OCI-LY3 (cell line): ENCODE data around the gene DAGLA.

Experiments used
- EZH2phosphoT487 ChIP-seq: fragments of 200-600 bp; shearing (Covaris generic); IDR thresholded peaks from 2 replicates; pipeline ENCODE4 v1.6.1; 2018; ENCODE audit warnings: antibody characterized with exemption, mixed run types, low read depth
- TF ChIP-seq, protein P1 (sequence below): fragments of 200-600, 300-600 bp; sonication (generic); IDR thresholded peaks from 2 replicates; pipeline ENCODE4 v1.5.1; 2014; ENCODE audit warnings: antibody characterized with exemption, low read length, low read depth

DNA sequence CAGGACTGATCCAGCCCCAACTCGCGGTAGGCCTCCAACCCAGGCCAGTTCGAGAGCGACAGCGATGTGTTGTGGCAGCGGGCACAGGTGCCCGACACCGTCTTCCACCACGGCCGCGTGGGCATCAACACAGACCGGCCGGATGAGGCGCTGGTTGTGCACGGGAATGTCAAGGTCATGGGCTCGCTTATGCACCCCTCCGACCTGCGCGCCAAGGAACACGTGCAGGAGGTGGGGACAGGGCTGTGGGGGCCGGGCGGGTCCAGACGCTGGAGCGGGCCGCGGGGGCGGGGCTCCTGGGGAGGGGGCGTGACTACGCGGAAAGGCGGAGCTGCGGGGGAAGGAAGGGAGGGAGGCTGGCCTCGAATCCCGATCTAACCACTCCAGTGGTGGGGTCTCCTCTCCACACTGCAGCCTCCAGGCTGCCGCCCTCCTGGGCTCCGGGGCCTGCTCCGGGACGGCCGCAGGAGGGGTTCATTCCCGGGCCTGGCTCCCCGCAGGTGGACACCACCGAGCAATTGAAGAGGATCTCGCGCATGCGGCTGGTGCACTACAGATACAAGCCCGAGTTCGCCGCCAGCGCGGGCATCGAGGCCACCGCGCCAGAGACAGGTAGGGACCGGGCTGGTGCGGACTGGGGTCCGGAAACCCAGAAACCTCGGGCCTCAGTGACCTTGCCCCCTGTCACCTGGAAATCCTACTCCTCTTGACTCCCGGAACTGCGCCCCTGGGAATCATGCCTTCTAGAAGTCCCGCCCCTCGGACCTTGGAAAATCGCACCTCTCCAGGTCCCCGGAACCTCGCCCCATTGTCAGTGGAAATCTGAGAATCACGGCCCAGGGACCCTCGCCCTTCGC, 97.3 kb downstream of the DAGLA start:
- TF ChIP-seq, protein P1, sequence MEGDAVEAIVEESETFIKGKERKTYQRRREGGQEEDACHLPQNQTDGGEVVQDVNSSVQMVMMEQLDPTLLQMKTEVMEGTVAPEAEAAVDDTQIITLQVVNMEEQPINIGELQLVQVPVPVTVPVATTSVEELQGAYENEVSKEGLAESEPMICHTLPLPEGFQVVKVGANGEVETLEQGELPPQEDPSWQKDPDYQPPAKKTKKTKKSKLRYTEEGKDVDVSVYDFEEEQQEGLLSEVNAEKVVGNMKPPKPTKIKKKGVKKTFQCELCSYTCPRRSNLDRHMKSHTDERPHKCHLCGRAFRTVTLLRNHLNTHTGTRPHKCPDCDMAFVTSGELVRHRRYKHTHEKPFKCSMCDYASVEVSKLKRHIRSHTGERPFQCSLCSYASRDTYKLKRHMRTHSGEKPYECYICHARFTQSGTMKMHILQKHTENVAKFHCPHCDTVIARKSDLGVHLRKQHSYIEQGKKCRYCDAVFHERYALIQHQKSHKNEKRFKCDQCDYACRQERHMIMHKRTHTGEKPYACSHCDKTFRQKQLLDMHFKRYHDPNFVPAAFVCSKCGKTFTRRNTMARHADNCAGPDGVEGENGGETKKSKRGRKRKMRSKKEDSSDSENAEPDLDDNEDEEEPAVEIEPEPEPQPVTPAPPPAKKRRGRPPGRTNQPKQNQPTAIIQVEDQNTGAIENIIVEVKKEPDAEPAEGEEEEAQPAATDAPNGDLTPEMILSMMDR = no peak
- TF ChIP-seq EZH2phosphoT487 = no peak
